HG02970 (cell line): ENCODE measurements around the gene HSPA4.
"Not testable (repeated sequence)": the region's sequence is repeated elsewhere in the genome, so short reads cannot be mapped to it uniquely, and the experiment has no call there.

Source experiments
- ATAC-seq: cut with Tn5 transposase; IDR thresholded peaks from one replicate; pipeline ENCODE4 v1.9.1; 2021; ENCODE audit warnings: mild to moderate bottlenecking, moderate library complexity, moderate number of reproducible peaks; ENCODE audit not compliant: unreplicated experiment, low FRiP score

The HSPA4 gene

GRCh38 chr5:133049726-133050048 lies 2.1 kb upstream of the HSPA4 start:
- no peak for ATAC-seq

GRCh38 chr5:133050521-133050920 lies 1.3 kb upstream of the HSPA4 start:
- ATAC-seq, result no peak

GRCh38 chr5:133051061-133051541 lies 712 bp upstream of the HSPA4 start:
- peak; percentile 5 for ATAC-seq

GRCh38 chr5:133052317-133053175 lies 733 bp downstream of the HSPA4 start:
- peak; percentile 38 for ATAC-seq

- no peak for ATAC-seq
Measured at GRCh38 chr5:133053448-133053847, 1.6 kb downstream of the HSPA4 start.

- no peak for ATAC-seq
Measured at GRCh38 chr5:133054697-133055471, 3.1 kb downstream of the HSPA4 start.

- no peak for ATAC-seq
Measured at GRCh38 chr5:133056891-133057290, 5.1 kb downstream of the HSPA4 start.

- ATAC-seq, result no peak
Measured at GRCh38 chr5:133059621-133060020, 7.8 kb downstream of the HSPA4 start.

GRCh38 chr5:133062276-133062675 lies 10.5 kb downstream of the HSPA4 start:
- no peak for ATAC-seq

GRCh38 chr5:133063965-133064364 lies 12.2 kb downstream of the HSPA4 start:
- no peak for ATAC-seq

GRCh38 chr5:133065471-133065870 lies 13.7 kb downstream of the HSPA4 start:
- ATAC-seq, result no peak

GRCh38 chr5:133066045-133066444 lies 14.2 kb downstream of the HSPA4 start:
- ATAC-seq, result no peak

- no peak for ATAC-seq
Measured at GRCh38 chr5:133072021-133072420, 20.2 kb downstream of the HSPA4 start.

- ATAC-seq, result no peak
Measured at GRCh38 chr5:133075572-133076536, 24.0 kb downstream of the HSPA4 start.

GRCh38 chr5:133079048-133079447 lies 27.2 kb downstream of the HSPA4 start:
- ATAC-seq, result no peak

GRCh38 chr5:133081036-133081435 lies 29.2 kb downstream of the HSPA4 start:
- no peak for ATAC-seq

- ATAC-seq, result no peak
Measured at GRCh38 chr5:133081703-133082102, 29.9 kb downstream of the HSPA4 start.

- no peak for ATAC-seq
Measured at GRCh38 chr5:133082128-133082527, 30.3 kb downstream of the HSPA4 start.

GRCh38 chr5:133083901-133084300 lies 32.1 kb downstream of the HSPA4 start:
- no peak for ATAC-seq

GRCh38 chr5:133085171-133085570 lies 33.4 kb downstream of the HSPA4 start:
- not testable (repeated sequence) for ATAC-seq
